A549 (cell line): Measurements from ENCODE around the gene XRCC3. TPM values are rescaled to one million over a fixed set of nuclear protein-coding genes. Genes with fewer than 3 reads are reported as not detected.

Experiments used
- ATAC-seq, 2 experiments: fragments of 200-7000 bp in 1 of 2; fragments of >200 bp in 1 of 2; cut with Nextera tagmentation in 1 of 2; cut with Tn5 transposase in 1 of 2; 3 replicates each; pipeline versions ENCODE4 v1.8.0 to v1.9.1; 2018 to 2020; ENCODE audit warnings: mild to moderate bottlenecking in 1 of 2, moderate library complexity in 1 of 2
- CTCF ChIA-PET: fragments of 300-600 bp; sonication (Branson Sonifier 250); formaldehyde crosslinking; extraction: SDS; loops from one replicate; lab custom pipeline; 2021; ENCODE audit warnings: antibody characterized with exemption, inconsistent platforms; lab: Yijun Ruan, JAX
- POLR2A ChIA-PET: fragments of 350-600 bp; formaldehyde crosslinking; extraction: SDS; loops from one replicate; lab custom pipeline; 2021; ENCODE audit warnings: antibody characterized with exemption, inconsistent platforms; lab: Yijun Ruan, JAX
- DNase-seq, 2 experiments: peaks; one replicate each; pipeline versions ENCODE4 v3.0.0 to v3.0.0-alpha.2; 2011 to 2016; ENCODE audit warnings: low read depth in 1 of 2, low spot score in 1 of 2
- FAIRE-seq: peaks from 2 replicates; lab custom pipeline; 2011; peaks lifted over from hg19 to GRCh38; lab: Jason Lieb, UNC
- H3K27ac ChIP-seq, 2 experiments: fragments of >200 bp; sonication (Bioruptor Twin); formaldehyde crosslinking; 3 replicates each; pipeline ENCODE4 v1.5.1; 2016 to 2017
- H3K4me1 ChIP-seq: fragments of >200 bp; sonication (Bioruptor Twin); formaldehyde crosslinking; 3 replicates; pipeline ENCODE4 v1.6.1; 2016
- H3K4me2 ChIP-seq: fragments of >200 bp; sonication (Bioruptor Twin); formaldehyde crosslinking; 3 replicates; pipeline ENCODE4 v1.6.1; 2016
- H3K4me3 ChIP-seq: fragments of >200 bp; sonication (Bioruptor Twin); formaldehyde crosslinking; 3 replicates; pipeline ENCODE4 v1.5.1; 2016
- H3K9me3 ChIP-seq: fragments of >200 bp; sonication (Bioruptor Twin); formaldehyde crosslinking; 3 replicates; pipeline ENCODE4 v1.6.1; 2016
- ATOH8 ChIP-seq: fragments of 250-450 bp; sonication (Bioruptor Pico); IDR thresholded peaks from 2 replicates; pipeline ENCODE4 v1.5.0; 2020; ENCODE audit warnings: low read depth, mild to moderate bottlenecking, moderate library complexity
- BHLHE40 ChIP-seq: IDR thresholded peaks from 2 replicates; pipeline ENCODE4 v1.6.1; 2012; ENCODE audit warnings: low read depth, low read length, inconsistent platforms
- CBX2 ChIP-seq: fragments of 200-600 bp; sonication (generic); IDR thresholded peaks from 2 replicates; pipeline ENCODE4 v1.6.1; 2016; ENCODE audit warnings: low read depth, mild to moderate bottlenecking, borderline replicate concordance
- CHD2 ChIP-seq: fragments of 150-350 bp; IDR thresholded peaks from 2 replicates; pipeline ENCODE4 v1.6.1; 2014; ENCODE audit warnings: low read length; ENCODE audit not compliant: partially characterized antibody
- CHD4 ChIP-seq: fragments of 200-600 bp; sonication (generic); IDR thresholded peaks from 2 replicates; pipeline ENCODE4 v1.6.1; 2016; ENCODE audit warnings: antibody characterized with exemption, mild to moderate bottlenecking, borderline replicate concordance
- E2F6 ChIP-seq: IDR thresholded peaks from 2 replicates; pipeline ENCODE4 v1.6.1; 2012; ENCODE audit warnings: low read depth, borderline replicate concordance
- EHF ChIP-seq: fragments of 250-450 bp; sonication (Bioruptor Pico); IDR thresholded peaks from 2 replicates; pipeline ENCODE4 v1.5.0; 2020; ENCODE audit warnings: mild to moderate bottlenecking
- EP300 ChIP-seq, 2 experiments: fragments of >200 bp; sonication (Bioruptor Twin); formaldehyde crosslinking; IDR thresholded peaks; 2 replicates in 1 of 2; 3 replicates in 1 of 2; pipeline ENCODE4 v1.6.1; 2016 to 2017
- ESRRA ChIP-seq: fragments of 150-350 bp; IDR thresholded peaks from 2 replicates; pipeline ENCODE4 v1.6.1; 2014; ENCODE audit warnings: mild to moderate bottlenecking, low read length, borderline replicate concordance
- FOSL2 ChIP-seq, 2 experiments: fragments of 450-650 bp in 1 of 2; fragments of >200 bp in 1 of 2; sonication (Bioruptor Twin) in 1 of 2; formaldehyde crosslinking; IDR thresholded peaks; 2 replicates each; pipeline versions ENCODE4 v1.5.0 to v1.6.1; 2016 to 2020; ENCODE audit warnings: mild to moderate bottlenecking in 1 of 2, moderate library complexity in 1 of 2
- FOXS1 ChIP-seq: fragments of 250-450 bp; sonication (Bioruptor Pico); IDR thresholded peaks from 2 replicates; pipeline ENCODE4 v1.5.0; 2020; ENCODE audit warnings: mild to moderate bottlenecking, moderate library complexity
- GATA3 ChIP-seq: IDR thresholded peaks from 2 replicates; pipeline ENCODE4 v1.6.1; 2012; ENCODE audit warnings: borderline replicate concordance
- HOXA7 ChIP-seq: fragments of 250-450 bp; sonication (Bioruptor Pico); IDR thresholded peaks from 2 replicates; pipeline ENCODE4 v1.5.0; 2020; ENCODE audit warnings: mild to moderate bottlenecking, moderate library complexity
- HOXB13 ChIP-seq: fragments of 250-450 bp; sonication (Bioruptor Pico); IDR thresholded peaks from 2 replicates; pipeline ENCODE4 v1.5.0; 2020; ENCODE audit warnings: low read depth, mild to moderate bottlenecking, moderate library complexity
- HOXB5 ChIP-seq: fragments of 250-450 bp; sonication (Bioruptor Pico); IDR thresholded peaks from 2 replicates; pipeline ENCODE4 v1.5.0; 2020; ENCODE audit warnings: mild to moderate bottlenecking, moderate library complexity
- JUN ChIP-seq, 2 experiments: fragments of >200 bp; sonication (Bioruptor Twin); formaldehyde crosslinking; IDR thresholded peaks; 2 replicates in 1 of 2; 3 replicates in 1 of 2; pipeline ENCODE4 v1.6.1; 2016 to 2017
- JUNB ChIP-seq: fragments of >200 bp; sonication (Bioruptor Twin); formaldehyde crosslinking; IDR thresholded peaks from 2 replicates; pipeline ENCODE4 v1.6.1; 2016
- KDM1A ChIP-seq: fragments of 200-600 bp; sonication (generic); IDR thresholded peaks from 2 replicates; pipeline ENCODE4 v1.6.1; 2016; ENCODE audit warnings: low read depth, mild to moderate bottlenecking
- MAFK ChIP-seq: fragments of 450-650 bp; IDR thresholded peaks from 2 replicates; pipeline ENCODE4 v1.6.1; 2014; ENCODE audit not compliant: partially characterized antibody
- MYC ChIP-seq: IDR thresholded peaks from 2 replicates; pipeline ENCODE4 v1.6.1; 2012; ENCODE audit warnings: mild to moderate bottlenecking, inconsistent platforms, low read length, improper control_type of control experiment, borderline replicate concordance
- NFE2L2 ChIP-seq: fragments of 150-350 bp; conservative IDR thresholded peaks from 2 replicates; pipeline ENCODE4 v1.6.1; 2014; ENCODE audit warnings: low read length
- NPAS2 ChIP-seq: fragments of 250-450 bp; sonication (Bioruptor Pico); IDR thresholded peaks from 2 replicates; pipeline ENCODE4 v1.8.0; 2022; ENCODE audit warnings: mild to moderate bottlenecking, moderate library complexity, borderline replicate concordance
- NR3C1 ChIP-seq: fragments of >200 bp; sonication (Bioruptor Twin); formaldehyde crosslinking; IDR thresholded peaks from 3 replicates; pipeline ENCODE4 v1.6.1; 2017
- PBX3 ChIP-seq: IDR thresholded peaks from 2 replicates; pipeline ENCODE4 v1.6.1; 2012
- RCOR1 ChIP-seq: fragments of 150-350 bp; IDR thresholded peaks from 2 replicates; pipeline ENCODE4 v1.6.1; 2014; ENCODE audit warnings: antibody characterized with exemption, low read length, low read depth
- RFX5 ChIP-seq: fragments of 450-650 bp; IDR thresholded peaks from 2 replicates; pipeline ENCODE4 v1.7.1; 2014; ENCODE audit warnings: antibody characterized with exemption, mild to moderate bottlenecking, moderate library complexity
- RNF2 ChIP-seq: fragments of 200-600 bp; sonication (generic); IDR thresholded peaks from 2 replicates; pipeline ENCODE4 v1.6.1; 2016; ENCODE audit warnings: low read depth, mild to moderate bottlenecking, antibody characterized with exemption, moderate library complexity, borderline replicate concordance
- SMC3 ChIP-seq: fragments of >200 bp; sonication (Bioruptor Twin); formaldehyde crosslinking; IDR thresholded peaks from 3 replicates; pipeline ENCODE4 v1.6.1; 2018; ENCODE audit warnings: inconsistent platforms
- SREBF2 ChIP-seq: fragments of 450-650 bp; IDR thresholded peaks from 2 replicates; pipeline ENCODE4 v1.6.1; 2014; ENCODE audit warnings: mild to moderate bottlenecking, moderate library complexity
- TP53 ChIP-seq: fragments of 250-450 bp; sonication (Bioruptor Pico); IDR thresholded peaks from 2 replicates; pipeline ENCODE4 v1.5.0; 2021; ENCODE audit warnings: mild to moderate bottlenecking, moderate library complexity
- ZC3H11A ChIP-seq: fragments of 450-650 bp; IDR thresholded peaks from 2 replicates; pipeline ENCODE4 v1.6.1; 2014; ENCODE audit warnings: antibody characterized with exemption, mild to moderate bottlenecking
- ZFP36 ChIP-seq: fragments of 450-650 bp; IDR thresholded peaks from 2 replicates; pipeline ENCODE4 v1.6.1; 2014; ENCODE audit warnings: borderline replicate concordance; ENCODE audit not compliant: partially characterized antibody
- ZNF302 ChIP-seq: fragments of 250-450 bp; sonication (Bioruptor Pico); IDR thresholded peaks from 2 replicates; pipeline ENCODE4 v1.9.0; 2021; ENCODE audit warnings: inconsistent platforms, mild to moderate bottlenecking, moderate library complexity
- ZSCAN20 ChIP-seq: fragments of 250-450 bp; sonication (Bioruptor Pico); IDR thresholded peaks from 2 replicates; pipeline ENCODE4 v1.8.0; 2022; ENCODE audit warnings: mild to moderate bottlenecking, moderate library complexity
- WGBS: methylation state at CpG from one replicate; pipeline ENCODE4 v1.1.6; 2017; ENCODE audit errors: missing lambda C conversion rate; 5-methylcytosine and 5-hydroxymethylcytosine counted together
- polyA plus RNA-seq, 4 experiments: library from polyadenylated mRNA; depleted of rRNA in 3 of 4; stranded (reverse); fragments of >200 nt; fragmentation: RNase III in 1 of 4; extraction: RNeasy Plus Mini Kit Qiagen cat#74134 plus additional on column Dnase treatment in 1 of 4; gene quantifications; 2 replicates in 3 of 4; 3 replicates in 1 of 4; pipeline ENCODE4 v1.2.3, GENCODE V29; 2011 to 2017

The XRCC3 gene
- polyA plus RNA-seq, 2 of the 4 experiments (the other 2 are of a cell fraction), result 23.0 to 28.1 TPM

- H3K4me1 ChIP-seq, result peaks cover 10% of the 10 kb centered on the region; the same call in 2 of the 3 replicates
- 73% methylated on average over 17 of the region's 17 CpGs for WGBS
- H3K27ac ChIP-seq, result no peak overlapping the region
- POLR2A ChIA-PET, result no interaction called here
- TF ChIP-seq HOXA7 (CRISPR knock-in tag), result no peak
- TF ChIP-seq NR3C1, result no peak
- 0 out of 5 replicates have a peak, but pooled peaks of 1 of the 2 experiments have one; percentile 19 for TF ChIP-seq JUN (IDR thresholded peaks at IDR 0.05)
- no peak for TF ChIP-seq MYC
- TF ChIP-seq ZNF302 (CRISPR knock-in tag), result no peak
- no peak for TF ChIP-seq TP53
- TF ChIP-seq ZC3H11A, result no peak
- no peak for TF ChIP-seq EP300 (IDR thresholded peaks at IDR 0.05)
- no peak for TF ChIP-seq JUNB
- no peak for TF ChIP-seq ESRRA
- no peak for TF ChIP-seq CHD4
- no peak for TF ChIP-seq EHF (CRISPR knock-in tag)
- TF ChIP-seq PBX3, result 0 out of 2 replicates have a peak, but pooled peaks have one; percentile 12
- TF ChIP-seq FOSL2 (IDR thresholded peaks at IDR 0.05), result no peak
- no peak for TF ChIP-seq FOSL2 (CRISPR knock-in tag; IDR thresholded peaks at IDR 0.05)
- FAIRE-seq (no peak), DNase-seq (no peak), ATAC-seq (no peak)
- no peak overlapping the region for H3K4me3 ChIP-seq
- H3K4me2 ChIP-seq, result no peak overlapping the region
- CTCF ChIA-PET, result interaction anchor here (0.6 to 1.6 kb wide), 2 partner anchors 11 to 32 kb away, joined by 3 read pairs; no protein-coding TSS in a partner anchor
- no peaks in the 10 kb centered on the region for H3K9me3 ChIP-seq
Measured at GRCh38 chr14:103696466-103697071, 18.7 kb downstream of the XRCC3 start.

GRCh38 chr14:103696070-103696402 is 19.2 kb downstream of the XRCC3 start:
- ATAC-seq, result no peak
- DNase-seq, result no peak
- Histone ChIP-seq H3K4me3 (no peak overlapping the region), H3K27ac (no peak overlapping the region), H3K9me3 (no peaks in the 10 kb centered on the region), H3K4me2 (no peak overlapping the region), H3K4me1 (peaks cover 10% of the 10 kb centered on the region; the same call in 2 of the 3 replicates)
- WGBS, result 72% methylated on average over 6 of the region's 13 CpGs
- FAIRE-seq, result no peak
- POLR2A ChIA-PET, result no interaction called here
- CTCF ChIA-PET, result interaction anchor here (3.2 kb wide), 1 partner anchor 16 kb away, joined by 9 read pairs; no protein-coding TSS in a partner anchor
- TF ChIP-seq CHD2 (no peak), HOXB5 (CRISPR knock-in tag) (no peak), SREBF2 (no peak), ZSCAN20 (no peak), FOXS1 (CRISPR knock-in tag) (no peak), BHLHE40 (no peak), CHD4 (no peak)

- POLR2A ChIA-PET, result no interaction called here
- WGBS, result 81% methylated on average over 14 of the region's 14 CpGs
- FAIRE-seq (no peak), DNase-seq (no peak), ATAC-seq (no peak)
- Histone ChIP-seq H3K4me2 (no peak overlapping the region), H3K27ac (no peak overlapping the region), H3K9me3 (no peaks in the 10 kb centered on the region), H3K4me3 (no peak overlapping the region), H3K4me1 (peaks cover 10% of the 10 kb centered on the region; the same call in 2 of the 3 replicates)
- CTCF ChIA-PET, result interaction anchor here (1.0 to 3.2 kb wide), 5 partner anchors 9 to 135 kb away, joined by 3 to 9 read pairs (median 3); no protein-coding TSS in a partner anchor
- no peak for TF ChIP-seq KDM1A
- no peak for TF ChIP-seq RFX5
- TF ChIP-seq ATOH8 (CRISPR knock-in tag), result no peak
- no peak for TF ChIP-seq MAFK
- no peak for TF ChIP-seq CBX2
- no peak for TF ChIP-seq FOSL2 (IDR thresholded peaks at IDR 0.05)
- TF ChIP-seq FOSL2 (CRISPR knock-in tag; IDR thresholded peaks at IDR 0.05), result no peak
- TF ChIP-seq ESRRA, result no peak
- no peak for TF ChIP-seq HOXB13 (CRISPR knock-in tag)
- TF ChIP-seq NPAS2, result no peak
- no peak for TF ChIP-seq ZSCAN20
- no peak for TF ChIP-seq NFE2L2
- no peak for TF ChIP-seq E2F6
- no peak for TF ChIP-seq ZFP36
- no peak for TF ChIP-seq RNF2
- TF ChIP-seq RCOR1, result no peak
- TF ChIP-seq JUNB, result no peak
- no peak for TF ChIP-seq SMC3
- TF ChIP-seq GATA3, result no peak
Measured at GRCh38 chr14:103695296-103696069, 19.8 kb downstream of the XRCC3 start.
